K562 (cell line): ENCODE results near the gene CPM. TPM values are rescaled to one million over a fixed set of nuclear protein-coding genes. Genes with fewer than 3 reads are reported as not detected.

Source experiments
- ADNP ChIP-seq: fragments of 200-800 bp; sonication (Bioruptor generic); IDR thresholded peaks from 2 replicates; pipeline ENCODE4 v1.6.1; 2016; ENCODE audit warnings: missing genetic modification characterization, missing compliant biosample characterization
- polyA plus RNA-seq, 8 experiments: library from polyadenylated mRNA; depleted of rRNA in 4 of 8; stranded (reverse) in 5 of 8; unstranded in 3 of 8; fragments of >200 nt; fragmentation: Nextera tagmentation in 2 of 8; fragmentation: Illumina TruSeq in 1 of 8; extraction: Ambion mirVana in 2 of 8; extraction: Trizol in 1 of 8; gene quantifications; 2 replicates each; pipeline versions ENCODE4 v1.2.1 to v1.2.3, GENCODE V29; 2011 to 2014; ENCODE audit warnings: inconsistent platforms in 1 of 8, missing spikeins in 1 of 8
- total RNA-seq, 7 experiments: library from RNA; depleted of rRNA in 6 of 7; stranded (reverse); fragments of >200 nt in 6 of 7; fragmentation: Illumina TruSeq in 2 of 7; extraction: Trizol in 2 of 7; gene quantifications; 2 replicates each; pipeline versions ENCODE4 v1.2.1 to v1.2.3, GENCODE V29; 2011 to 2021; ENCODE audit warnings: low replicate concordance in 1 of 7
- TF ChIP-seq, protein P1 (sequence below): fragments of 450-650 bp; IDR thresholded peaks from 2 replicates; pipeline ENCODE4 v1.6.1; 2016; ENCODE audit warnings: low read depth
- TF ChIP-seq, protein P2 (sequence below): fragments of 450-650 bp; IDR thresholded peaks from 2 replicates; pipeline ENCODE4 v1.6.1; 2017; ENCODE audit warnings: antibody characterized with exemption, mild to moderate bottlenecking

Gene CPM
- total and polyA plus RNA-seq, 9 of the 15 experiments (the other 6 are each of a cell fraction or from before 2014, with no cell fraction given), result 0.31 TPM; not detected in 8

DNA sequence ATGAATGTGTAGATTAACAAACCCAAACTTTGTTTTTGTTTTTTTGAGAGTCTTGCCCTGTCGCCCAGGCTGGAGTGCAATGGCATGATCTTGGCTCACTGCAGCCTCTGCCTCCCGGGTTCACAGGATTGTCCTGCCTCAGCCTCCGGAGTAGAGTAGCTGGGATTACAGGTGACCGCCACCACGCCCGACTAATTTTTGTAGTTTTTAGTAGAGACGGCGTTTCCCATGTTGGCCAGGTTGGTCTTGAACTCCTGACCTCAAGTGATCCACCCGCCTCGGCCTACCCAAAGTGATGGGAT is 125.7 kb downstream of the CPM start (continued):
- TF ChIP-seq, protein P1, sequence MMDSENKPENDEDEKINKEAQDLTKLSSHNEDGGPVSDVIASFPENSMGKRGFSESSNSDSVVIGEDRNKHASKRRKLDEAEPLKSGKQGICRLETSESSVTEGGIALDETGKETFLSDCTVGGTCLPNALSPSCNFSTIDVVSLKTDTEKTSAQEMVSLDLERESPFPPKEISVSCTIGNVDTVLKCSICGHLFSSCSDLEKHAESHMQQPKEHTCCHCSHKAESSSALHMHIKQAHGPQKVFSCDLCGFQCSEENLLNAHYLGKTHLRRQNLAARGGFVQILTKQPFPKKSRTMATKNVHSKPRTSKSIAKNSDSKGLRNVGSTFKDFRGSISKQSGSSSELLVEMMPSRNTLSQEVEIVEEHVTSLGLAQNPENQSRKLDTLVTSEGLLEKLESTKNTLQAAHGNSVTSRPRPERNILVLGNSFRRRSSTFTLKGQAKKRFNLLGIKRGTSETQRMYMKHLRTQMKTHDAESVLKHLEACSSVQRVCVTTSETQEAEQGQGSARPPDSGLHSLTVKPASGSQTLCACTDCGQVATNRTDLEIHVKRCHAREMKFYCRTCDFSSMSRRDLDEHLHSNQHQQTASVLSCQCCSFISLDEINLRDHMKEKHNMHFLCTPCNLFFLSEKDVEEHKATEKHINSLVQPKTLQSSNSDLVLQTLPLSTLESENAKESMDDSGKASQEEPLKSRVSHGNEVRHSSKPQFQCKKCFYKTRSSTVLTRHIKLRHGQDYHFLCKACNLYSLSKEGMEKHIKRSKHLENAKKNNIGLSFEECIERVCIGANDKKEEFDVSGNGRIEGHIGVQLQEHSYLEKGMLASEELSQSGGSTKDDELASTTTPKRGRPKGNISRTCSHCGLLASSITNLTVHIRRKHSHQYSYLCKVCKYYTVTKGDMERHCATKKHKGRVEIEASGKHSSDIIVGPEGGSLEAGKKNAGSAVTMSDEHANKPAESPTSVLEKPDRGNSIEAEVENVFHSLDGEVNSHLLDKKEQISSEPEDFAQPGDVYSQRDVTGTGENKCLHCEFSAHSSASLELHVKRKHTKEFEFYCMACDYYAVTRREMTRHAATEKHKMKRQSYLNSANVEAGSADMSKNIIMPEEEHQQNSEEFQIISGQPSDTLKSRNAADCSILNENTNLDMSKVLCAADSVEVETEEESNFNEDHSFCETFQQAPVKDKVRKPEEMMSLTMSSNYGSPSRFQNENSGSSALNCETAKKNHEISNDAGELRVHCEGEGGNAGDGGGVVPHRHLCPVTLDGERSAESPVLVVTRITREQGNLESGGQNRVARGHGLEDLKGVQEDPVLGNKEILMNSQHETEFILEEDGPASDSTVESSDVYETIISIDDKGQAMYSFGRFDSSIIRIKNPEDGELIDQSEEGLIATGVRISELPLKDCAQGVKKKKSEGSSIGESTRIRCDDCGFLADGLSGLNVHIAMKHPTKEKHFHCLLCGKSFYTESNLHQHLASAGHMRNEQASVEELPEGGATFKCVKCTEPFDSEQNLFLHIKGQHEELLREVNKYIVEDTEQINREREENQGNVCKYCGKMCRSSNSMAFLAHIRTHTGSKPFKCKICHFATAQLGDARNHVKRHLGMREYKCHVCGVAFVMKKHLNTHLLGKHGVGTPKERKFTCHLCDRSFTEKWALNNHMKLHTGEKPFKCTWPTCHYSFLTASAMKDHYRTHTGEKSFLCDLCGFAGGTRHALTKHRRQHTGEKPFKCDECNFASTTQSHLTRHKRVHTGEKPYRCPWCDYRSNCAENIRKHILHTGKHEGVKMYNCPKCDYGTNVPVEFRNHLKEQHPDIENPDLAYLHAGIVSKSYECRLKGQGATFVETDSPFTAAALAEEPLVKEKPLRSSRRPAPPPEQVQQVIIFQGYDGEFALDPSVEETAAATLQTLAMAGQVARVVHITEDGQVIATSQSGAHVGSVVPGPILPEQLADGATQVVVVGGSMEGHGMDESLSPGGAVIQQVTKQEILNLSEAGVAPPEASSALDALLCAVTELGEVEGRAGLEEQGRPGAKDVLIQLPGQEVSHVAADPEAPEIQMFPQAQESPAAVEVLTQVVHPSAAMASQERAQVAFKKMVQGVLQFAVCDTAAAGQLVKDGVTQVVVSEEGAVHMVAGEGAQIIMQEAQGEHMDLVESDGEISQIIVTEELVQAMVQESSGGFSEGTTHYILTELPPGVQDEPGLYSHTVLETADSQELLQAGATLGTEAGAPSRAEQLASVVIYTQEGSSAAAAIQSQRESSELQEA, result peak; percentile 61
- peak; percentile 91 for TF ChIP-seq ADNP (tag)
- TF ChIP-seq, protein P2, sequence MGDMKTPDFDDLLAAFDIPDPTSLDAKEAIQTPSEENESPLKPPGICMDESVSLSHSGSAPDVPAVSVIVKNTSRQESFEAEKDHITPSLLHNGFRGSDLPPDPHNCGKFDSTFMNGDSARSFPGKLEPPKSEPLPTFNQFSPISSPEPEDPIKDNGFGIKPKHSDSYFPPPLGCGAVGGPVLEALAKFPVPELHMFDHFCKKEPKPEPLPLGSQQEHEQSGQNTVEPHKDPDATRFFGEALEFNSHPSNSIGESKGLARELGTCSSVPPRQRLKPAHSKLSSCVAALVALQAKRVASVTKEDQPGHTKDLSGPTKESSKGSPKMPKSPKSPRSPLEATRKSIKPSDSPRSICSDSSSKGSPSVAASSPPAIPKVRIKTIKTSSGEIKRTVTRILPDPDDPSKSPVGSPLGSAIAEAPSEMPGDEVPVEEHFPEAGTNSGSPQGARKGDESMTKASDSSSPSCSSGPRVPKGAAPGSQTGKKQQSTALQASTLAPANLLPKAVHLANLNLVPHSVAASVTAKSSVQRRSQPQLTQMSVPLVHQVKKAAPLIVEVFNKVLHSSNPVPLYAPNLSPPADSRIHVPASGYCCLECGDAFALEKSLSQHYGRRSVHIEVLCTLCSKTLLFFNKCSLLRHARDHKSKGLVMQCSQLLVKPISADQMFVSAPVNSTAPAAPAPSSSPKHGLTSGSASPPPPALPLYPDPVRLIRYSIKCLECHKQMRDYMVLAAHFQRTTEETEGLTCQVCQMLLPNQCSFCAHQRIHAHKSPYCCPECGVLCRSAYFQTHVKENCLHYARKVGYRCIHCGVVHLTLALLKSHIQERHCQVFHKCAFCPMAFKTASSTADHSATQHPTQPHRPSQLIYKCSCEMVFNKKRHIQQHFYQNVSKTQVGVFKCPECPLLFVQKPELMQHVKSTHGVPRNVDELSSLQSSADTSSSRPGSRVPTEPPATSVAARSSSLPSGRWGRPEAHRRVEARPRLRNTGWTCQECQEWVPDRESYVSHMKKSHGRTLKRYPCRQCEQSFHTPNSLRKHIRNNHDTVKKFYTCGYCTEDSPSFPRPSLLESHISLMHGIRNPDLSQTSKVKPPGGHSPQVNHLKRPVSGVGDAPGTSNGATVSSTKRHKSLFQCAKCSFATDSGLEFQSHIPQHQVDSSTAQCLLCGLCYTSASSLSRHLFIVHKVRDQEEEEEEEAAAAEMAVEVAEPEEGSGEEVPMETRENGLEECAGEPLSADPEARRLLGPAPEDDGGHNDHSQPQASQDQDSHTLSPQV, result 0 out of 2 replicates have a peak, but pooled peaks have one; percentile 22
